Stimulated activated CD8-positive, alpha-beta memory T cell treated with anti-CD3 and anti-CD28 coated beads, Interleukin-7, amount 100 ng/mL, for 24 hours (primary cell): ENCODE results near the gene POU5F1.

Source experiments
- DNase-seq: peaks from one replicate; pipeline ENCODE4 v3.0.0-alpha.2; 2020; ENCODE audit warnings: low read depth

The POU5F1 gene

DNA sequence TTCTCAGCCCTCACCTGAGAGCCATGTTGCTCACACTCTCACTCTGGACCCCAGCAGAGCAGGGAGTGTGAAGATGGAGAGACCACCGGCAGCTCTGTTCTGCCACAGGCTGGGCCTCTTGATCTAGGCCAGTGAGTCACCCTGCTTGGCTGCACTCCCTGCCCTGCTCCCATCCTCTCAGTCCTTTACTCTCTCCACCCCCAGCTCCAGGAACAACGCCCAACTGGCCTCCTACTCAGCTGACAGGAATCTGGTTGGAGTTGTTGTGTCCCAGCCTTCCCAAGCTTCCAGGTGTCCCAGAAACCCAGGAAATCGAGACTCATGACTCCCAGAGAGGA, 56.0 kb downstream of the POU5F1 start, which contains the start of gene PSORS1C1:
Gene PSORS1C1 (plus strand): TSS at position 260 of the 338 bp plus-strand sequence. CDS start 14,833 bp downstream, outside the sequence.
- no peak for DNase-seq
